ENCODE data around the gene MMP20. TPM values are rescaled to one million over a fixed set of nuclear protein-coding genes. Genes with fewer than 3 reads are reported as not detected.

MMP20 gene
- total and polyA plus RNA-seq, 2 of the 13 experiments (the other 11 are each of a cell fraction or from before 2014, with no cell fraction given), result 0.05 TPM; not detected in 1

- TF ChIP-seq FOXA1 (IDR thresholded peaks at IDR 0.05), result no peak
- TF ChIP-seq FOXA1 (CRISPR knock-in tag; IDR thresholded peaks at IDR 0.05), result peak; percentile 83
- no peak for TF ChIP-seq HDAC1 (CRISPR knock-in tag; IDR thresholded peaks at IDR 0.05)
- TF ChIP-seq NCOR1 (IDR thresholded peaks at IDR 0.05; ENCODE audit: borderline replicate concordance, low read length), result peak; percentile 46; the same call in 1 of the 2 replicates
Measured at GRCh38 chr11:102599642-102600261, 25.4 kb downstream of the MMP20 start (continued).

DNA sequence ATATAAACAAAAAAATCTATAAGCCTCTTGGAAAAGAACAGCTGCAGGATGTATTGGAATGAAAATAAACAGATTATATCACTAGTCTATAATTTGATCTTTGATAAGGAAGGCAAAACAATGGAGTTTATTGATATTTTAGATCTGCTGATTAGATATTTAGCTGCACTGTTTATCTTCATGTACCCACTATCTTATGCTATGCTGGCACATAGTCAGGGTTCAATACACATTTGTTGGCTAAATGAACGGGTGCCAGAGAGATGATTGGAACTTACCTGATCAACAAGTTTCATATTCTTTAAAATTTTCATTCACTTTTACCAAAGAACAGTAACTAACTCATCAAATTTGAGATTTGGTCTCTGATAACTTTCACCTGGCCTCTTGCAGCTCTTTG lies 26.9 kb downstream of the MMP20 start:
- no peak overlapping the region for H2AFZ ChIP-seq (ENCODE audit: low read length)
- DNase-seq (ENCODE audit: low spot score) (no peak), FAIRE-seq (no peak), ATAC-seq (no peak)
- intact Hi-C loops (cut with micrococcal nuclease; ENCODE audit: unreplicated experiment) (no loop called here), in situ Hi-C loops (cut with HindIII; ENCODE audit: extremely low pct_ligation_motif_present, low pct_unique_long_range_greater_than_20kb) (no loop called here)
- WGBS (ENCODE audit: low lambda C conversion rate), result 83% methylated on average over 1 of the region's 1 CpG
- no peak overlapping the region for H3K9ac ChIP-seq (ENCODE audit: insufficient read depth, low read depth, low read length)
- no peak for TF ChIP-seq SOX13 (IDR thresholded peaks at IDR 0.05)
- TF ChIP-seq SOX13 (CRISPR knock-in tag; conservative IDR thresholded peaks at IDR 0.05 in 1 of 2, IDR thresholded peaks at IDR 0.05 in 1 of 2), result peak in 1 of 2 experiments; percentile 42; a peak in 1 of 4 replicates
- TF ChIP-seq SMC3 (IDR thresholded peaks at IDR 0.05; ENCODE audit: low read length), result no peak
- H3K9me3 ChIP-seq (ENCODE audit: low read length), result no peaks in the 10 kb centered on the region
- H4K20me1 ChIP-seq (ENCODE audit: insufficient read depth, low read length), result no peaks in the 10 kb centered on the region
- no peaks in the 10 kb centered on the region for H3K36me3 ChIP-seq (replicated peaks in 1 of 2; ENCODE audit: control insufficient read depth in 1 of 2, insufficient read depth in 2 of 2, low read length in 2 of 2)
- H3K27me3 ChIP-seq (ENCODE audit: control insufficient read depth in 1 of 2, insufficient read depth in 2 of 2, low read length in 2 of 2), result no peaks in the 10 kb centered on the region
- POLR2A ChIA-PET, result interaction anchor here (0.9 kb wide), 1 partner anchor 17 kb away, joined by 3 read pairs; no protein-coding TSS in a partner anchor
- H3K27ac ChIP-seq (ENCODE audit: extremely low read length, insufficient read depth, low read length), result peak overlapping the region; percentile 71
- no peaks in the 10 kb centered on the region for H3K79me2 ChIP-seq (ENCODE audit: insufficient read depth, low read length)
- no TSS peak for BruUV-seq (replicated peaks)
- no peak overlapping the region for H3K4me3 ChIP-seq (replicated peaks in 1 of 3; ENCODE audit: insufficient read depth in 1 of 3, low read depth in 2 of 3, low read length in 3 of 3)
- H3K4me2 ChIP-seq (ENCODE audit: low read depth, low read length), result no peak overlapping the region
- H3K4me1 ChIP-seq (ENCODE audit: insufficient read depth, low read length), result peaks cover 68% of the 10 kb centered on the region
- CTCF ChIA-PET (ENCODE audit: low intra/inter-chr PET ratio, low total read pairs), result no interaction called here

DNA sequence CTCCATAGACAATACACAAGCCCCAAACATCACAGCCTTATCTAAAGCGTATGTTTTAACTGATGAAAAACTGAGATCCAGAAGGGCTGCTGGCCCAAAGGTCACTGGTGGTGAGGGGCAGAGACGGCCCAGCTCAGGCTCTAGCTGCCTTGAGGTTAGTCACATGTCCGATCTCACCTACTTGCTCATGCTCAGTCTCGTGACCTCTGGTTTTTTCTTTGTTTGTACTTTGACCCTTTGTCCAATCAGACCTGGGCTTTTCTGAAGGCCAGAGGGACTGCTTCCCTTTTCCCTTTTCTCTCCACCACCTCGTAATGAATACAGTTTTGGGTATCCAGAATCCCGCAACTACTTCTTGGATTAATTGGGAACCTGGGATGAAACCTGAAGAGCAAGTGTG lies 28.6 kb downstream of the MMP20 start:
- Histone ChIP-seq H4K20me1 (ENCODE audit: insufficient read depth, low read length) (no peaks in the 10 kb centered on the region), H3K4me1 (ENCODE audit: insufficient read depth, low read length) (peaks cover 53% of the 10 kb centered on the region), H2AFZ (ENCODE audit: low read length) (no peak overlapping the region), H3K9ac (ENCODE audit: insufficient read depth, low read depth, low read length) (no peak overlapping the region), H3K27me3 (ENCODE audit: control insufficient read depth in 1 of 2, insufficient read depth in 2 of 2, low read length in 2 of 2) (no peaks in the 10 kb centered on the region), H3K9me3 (ENCODE audit: low read length) (no peaks in the 10 kb centered on the region), H3K36me3 (replicated peaks in 1 of 2; ENCODE audit: control insufficient read depth in 1 of 2, insufficient read depth in 2 of 2, low read length in 2 of 2) (no peaks in the 10 kb centered on the region), H3K79me2 (ENCODE audit: insufficient read depth, low read length) (no peaks in the 10 kb centered on the region), H3K4me2 (ENCODE audit: low read depth, low read length) (no peak overlapping the region), H3K27ac (ENCODE audit: extremely low read length, insufficient read depth, low read length) (no peak overlapping the region), H3K4me3 (replicated peaks in 1 of 3; ENCODE audit: insufficient read depth in 1 of 3, low read depth in 2 of 3, low read length in 3 of 3) (no peak overlapping the region)
- in situ Hi-C loops (cut with HindIII; ENCODE audit: extremely low pct_ligation_motif_present, low pct_unique_long_range_greater_than_20kb) (no loop called here), intact Hi-C loops (cut with micrococcal nuclease; ENCODE audit: unreplicated experiment) (no loop called here)
- CTCF ChIA-PET (ENCODE audit: low intra/inter-chr PET ratio, low total read pairs), result interaction anchor here (1.5 kb wide), 1 partner anchor 17 kb away, joined by 3 read pairs; no protein-coding TSS in a partner anchor
- no peak for ATAC-seq
- FAIRE-seq, result no peak
- POLR2A ChIA-PET, result interaction anchor here (1.1 kb wide), 1 partner anchor 8 kb away, joined by 3 read pairs; no protein-coding TSS in a partner anchor
- no TSS peak for BruUV-seq (replicated peaks)
- peak; percentile 33 for DNase-seq (ENCODE audit: low spot score)
- WGBS (ENCODE audit: low lambda C conversion rate), result 63% methylated on average over 6 of the region's 6 CpGs
- TF ChIP-seq BHLHE40 (IDR thresholded peaks at IDR 0.05; ENCODE audit: low read length) (peak; percentile 64), USF2 (IDR thresholded peaks at IDR 0.05; ENCODE audit: low read depth, low read length) (0 out of 2 replicates have a peak, but pooled peaks have one; percentile 25), USF2 (CRISPR knock-in tag; IDR thresholded peaks at IDR 0.05; ENCODE audit: borderline replicate concordance) (no peak), ZFP62 (CRISPR knock-in tag; IDR thresholded peaks at IDR 0.05) (no peak), HNF1B (CRISPR knock-in tag; IDR thresholded peaks at IDR 0.05) (no peak)

Measured in HepG2 (cell line).